ENCODE measurements around the gene CDH5.

DNA sequence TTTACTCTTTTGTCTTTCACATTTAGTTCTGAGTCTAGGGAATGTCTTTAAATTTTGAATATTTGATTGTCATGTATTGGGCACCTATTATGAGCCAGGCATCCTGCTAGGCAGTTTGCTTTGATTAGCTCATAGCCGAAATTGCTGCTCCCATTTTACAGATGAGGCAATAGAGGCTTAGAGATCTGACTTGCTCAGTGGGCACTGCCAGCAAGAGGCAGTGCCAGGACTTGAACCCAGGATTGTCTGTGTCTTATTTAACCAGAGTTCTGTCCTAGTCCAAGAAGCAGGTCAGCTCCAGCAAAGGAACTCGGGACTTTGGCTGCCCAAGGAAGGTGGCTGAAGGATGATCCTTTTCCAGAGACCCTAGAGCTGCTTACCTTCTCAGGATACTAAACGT, 85.1 kb downstream of the CDH5 start:
- no peak for TF ChIP-seq CTCF (optimal IDR thresholded peaks at IDR 0.05 in 1 of 3, IDR thresholded peaks at IDR 0.05 in 1 of 3, conservative IDR thresholded peaks at IDR 0.05 in 1 of 3; ENCODE audit: extremely low read depth in 1 of 3, insufficient read depth in 2 of 3, low read length in 3 of 3)
- TF ChIP-seq EZH2 (IDR thresholded peaks at IDR 0.05; ENCODE audit: low read length) = no peak

All from keratinocyte (primary cell).